DND-41 (cell line): ENCODE measurements around the gene CC2D2B.

Source experiments
- ATAC-seq: fragments of 200-7000 bp; cut with Tn5 transposase; 3 replicates; pipeline ENCODE4 v1.9.1; 2021; ENCODE audit warnings: low read depth; ENCODE audit not compliant: insufficient read depth
- DNase-seq: peaks from one replicate; pipeline ENCODE4 v3.0.0-alpha.2; 2020
- H2AFZ ChIP-seq: 2 replicates; pipeline ENCODE4 v1.6.0; 2012; ENCODE audit warnings: low read depth, low read length
- H3K27ac ChIP-seq: 2 replicates; pipeline ENCODE4 v1.5.1; 2012; ENCODE audit warnings: low read length, inconsistent platforms
- H3K27me3 ChIP-seq: fragments of 200-600 bp; sonication (generic); 2 replicates; pipeline ENCODE4 v1.6.0; 2012; ENCODE audit warnings: low read length, mild to moderate bottlenecking, inconsistent platforms; ENCODE audit not compliant: insufficient read depth, poor library complexity
- H3K36me3 ChIP-seq: 2 replicates; pipeline ENCODE4 v1.5.1; 2012; ENCODE audit warnings: low read length, inconsistent platforms; ENCODE audit not compliant: insufficient read depth
- H3K4me1 ChIP-seq: 2 replicates; pipeline ENCODE4 v1.5.1; 2012; ENCODE audit warnings: mild to moderate bottlenecking, low read length; ENCODE audit not compliant: insufficient read depth
- H3K4me2 ChIP-seq: 2 replicates; pipeline ENCODE4 v1.6.0; 2012; ENCODE audit warnings: mild to moderate bottlenecking, moderate library complexity, low read length, inconsistent platforms; ENCODE audit not compliant: insufficient read depth
- H3K4me3 ChIP-seq, 2 experiments: fragments of 200-600 bp in 1 of 2; shearing (Covaris generic) in 1 of 2; 2 replicates each; pipeline ENCODE4 v1.5.1; 2012 to 2016; ENCODE audit warnings: inconsistent platforms in 2 of 2, low read length in 2 of 2, mild to moderate bottlenecking in 2 of 2, low read depth in 1 of 2, moderate library complexity in 1 of 2
- H3K79me2 ChIP-seq: 2 replicates; pipeline ENCODE4 v1.6.0; 2012; ENCODE audit warnings: low read length, inconsistent platforms; ENCODE audit not compliant: insufficient read depth
- H3K9ac ChIP-seq: 2 replicates; pipeline ENCODE4 v1.6.0; 2012; ENCODE audit warnings: low read depth, mild to moderate bottlenecking, inconsistent platforms, low read length, moderate library complexity
- H3K9me3 ChIP-seq: 2 replicates; pipeline ENCODE4 v1.5.1; 2012; ENCODE audit warnings: low read length, moderate library complexity, mild to moderate bottlenecking, inconsistent platforms; ENCODE audit not compliant: insufficient read depth, severe bottlenecking
- H4K20me1 ChIP-seq: 2 replicates; pipeline ENCODE4 v1.6.0; 2012; ENCODE audit warnings: low read length; ENCODE audit not compliant: insufficient read depth
- CTCF ChIP-seq: IDR thresholded peaks from 2 replicates; pipeline ENCODE4 v1.5.1; 2012; ENCODE audit warnings: borderline replicate concordance, low read length, moderate library complexity, mild to moderate bottlenecking; ENCODE audit not compliant: poor library complexity, severe bottlenecking; ENCODE audit errors: extremely low read depth
- EZH2 ChIP-seq: IDR thresholded peaks from 3 replicates; pipeline ENCODE4 v1.6.1; 2012; ENCODE audit warnings: borderline replicate concordance, low read depth, mild to moderate bottlenecking, moderate library complexity, low read length, inconsistent platforms; ENCODE audit not compliant: severe bottlenecking

CC2D2B gene

GRCh38 chr10:96034625-96035024, 126.8 kb downstream of the CC2D2B start:
- DNase-seq (no peak), ATAC-seq (no peak)
- Histone ChIP-seq H3K4me1 (no peaks in the 10 kb centered on the region), H3K9ac (no peak overlapping the region), H3K27me3 (no peaks in the 10 kb centered on the region), H3K4me3 (no peak overlapping the region), H4K20me1 (no peaks in the 10 kb centered on the region), H3K9me3 (no peaks in the 10 kb centered on the region), H3K36me3 (no peaks in the 10 kb centered on the region), H3K4me2 (no peak overlapping the region), H2AFZ (no peak overlapping the region), H3K79me2 (no peaks in the 10 kb centered on the region), H3K27ac (no peak overlapping the region)
- TF ChIP-seq CTCF (no peak), EZH2 (no peak)

GRCh38 chr10:96038476-96039387, 131.0 kb downstream of the CC2D2B start:
- ATAC-seq = no peak
- Histone ChIP-seq H3K9ac (no peak overlapping the region), H4K20me1 (no peaks in the 10 kb centered on the region), H3K27me3 (no peaks in the 10 kb centered on the region), H3K79me2 (peaks cover 8% of the 10 kb centered on the region), H3K9me3 (no peaks in the 10 kb centered on the region), H3K27ac (no peak overlapping the region), H2AFZ (no peak overlapping the region), H3K4me2 (no peak overlapping the region), H3K4me1 (peaks cover 11% of the 10 kb centered on the region), H3K36me3 (no peaks in the 10 kb centered on the region; the same call in 1 of the 2 replicates), H3K4me3 (no peak overlapping the region)
- no peak for TF ChIP-seq CTCF
- no peak for TF ChIP-seq EZH2
- DNase-seq = no peak

GRCh38 chr10:96041146-96041545, 133.4 kb downstream of the CC2D2B start:
- TF ChIP-seq EZH2 (no peak), CTCF (no peak)

More at GRCh38 chr10:96041146-96041545, 133.4 kb downstream of the CC2D2B start:
- Histone ChIP-seq H3K9me3 (no peaks in the 10 kb centered on the region), H3K9ac (no peak overlapping the region), H3K4me3 (no peak overlapping the region), H2AFZ (no peak overlapping the region), H3K4me2 (no peak overlapping the region), H4K20me1 (peaks cover 7% of the 10 kb centered on the region; the same call in 1 of the 2 replicates), H3K4me1 (peaks cover 30% of the 10 kb centered on the region), H3K79me2 (peaks cover 33% of the 10 kb centered on the region), H3K27ac (no peak overlapping the region), H3K27me3 (no peaks in the 10 kb centered on the region), H3K36me3 (peaks cover 3% of the 10 kb centered on the region)
- ATAC-seq (no peak), DNase-seq (no peak)
